ENCODE measurements around the gene DKKL1.

DKKL1 gene

DNA sequence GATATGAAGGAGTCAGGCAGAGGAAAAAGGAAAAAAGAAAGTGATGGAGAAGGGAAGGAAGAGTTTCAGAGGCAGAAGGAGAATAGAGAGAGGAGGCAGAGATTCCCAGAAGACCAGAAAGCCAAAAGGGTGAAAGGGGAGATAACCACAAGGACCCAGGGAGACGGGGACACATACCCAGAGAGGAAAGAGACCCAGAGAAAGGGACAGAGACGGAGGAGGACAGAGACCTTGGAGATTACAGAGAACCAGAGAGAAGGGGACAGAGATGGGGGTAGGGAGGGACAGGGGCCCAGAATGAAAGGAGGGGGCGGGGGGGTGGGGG is 58.2 kb downstream of the DKKL1 start:
- TF ChIP-seq ZFX (IDR thresholded peaks at IDR 0.05): no peak
- TF ChIP-seq CTCF (conservative IDR thresholded peaks at IDR 0.05): no peak

DNA sequence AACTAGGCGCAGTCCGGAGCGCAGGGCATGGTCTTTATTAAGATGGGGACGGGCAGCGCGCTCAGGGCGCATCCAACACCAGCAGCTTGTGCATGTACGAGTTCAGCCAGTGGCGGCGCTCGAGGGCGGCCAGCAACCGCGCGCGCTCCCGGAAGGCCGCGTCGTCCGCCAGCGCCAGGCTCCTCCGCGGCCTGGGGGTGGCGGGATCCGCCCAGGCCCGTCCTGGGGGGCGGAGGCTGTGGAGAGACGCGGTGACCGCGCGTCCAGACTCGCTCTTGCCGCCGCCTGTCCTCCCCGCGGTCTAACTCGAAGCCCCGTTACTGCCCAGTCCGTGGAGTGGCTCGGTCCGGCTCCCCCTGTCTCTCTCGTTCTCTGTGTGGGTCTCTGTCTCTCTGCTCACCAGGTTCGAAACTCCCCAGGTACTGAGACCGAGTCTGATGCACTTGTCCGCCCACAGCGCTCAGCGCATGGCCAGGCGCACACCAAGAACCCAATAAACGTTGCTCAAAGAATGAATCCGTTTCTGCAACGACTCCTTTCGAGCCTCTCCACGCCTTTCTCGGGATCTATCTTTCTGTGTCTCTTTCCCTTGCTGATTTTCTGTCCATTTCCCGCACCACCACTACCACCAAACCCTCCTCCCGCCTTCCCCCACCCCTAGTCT is 58.9 kb downstream of the DKKL1 start:
- no peak for TF ChIP-seq ZFX (IDR thresholded peaks at IDR 0.05)
- peak; percentile 77 for TF ChIP-seq CTCF (conservative IDR thresholded peaks at IDR 0.05)
- no peak overlapping the region for H3K27ac ChIP-seq

More for the DNA sequence above, 58.2 kb downstream of the DKKL1 start:
- no peak overlapping the region for H3K27ac ChIP-seq

DNA sequence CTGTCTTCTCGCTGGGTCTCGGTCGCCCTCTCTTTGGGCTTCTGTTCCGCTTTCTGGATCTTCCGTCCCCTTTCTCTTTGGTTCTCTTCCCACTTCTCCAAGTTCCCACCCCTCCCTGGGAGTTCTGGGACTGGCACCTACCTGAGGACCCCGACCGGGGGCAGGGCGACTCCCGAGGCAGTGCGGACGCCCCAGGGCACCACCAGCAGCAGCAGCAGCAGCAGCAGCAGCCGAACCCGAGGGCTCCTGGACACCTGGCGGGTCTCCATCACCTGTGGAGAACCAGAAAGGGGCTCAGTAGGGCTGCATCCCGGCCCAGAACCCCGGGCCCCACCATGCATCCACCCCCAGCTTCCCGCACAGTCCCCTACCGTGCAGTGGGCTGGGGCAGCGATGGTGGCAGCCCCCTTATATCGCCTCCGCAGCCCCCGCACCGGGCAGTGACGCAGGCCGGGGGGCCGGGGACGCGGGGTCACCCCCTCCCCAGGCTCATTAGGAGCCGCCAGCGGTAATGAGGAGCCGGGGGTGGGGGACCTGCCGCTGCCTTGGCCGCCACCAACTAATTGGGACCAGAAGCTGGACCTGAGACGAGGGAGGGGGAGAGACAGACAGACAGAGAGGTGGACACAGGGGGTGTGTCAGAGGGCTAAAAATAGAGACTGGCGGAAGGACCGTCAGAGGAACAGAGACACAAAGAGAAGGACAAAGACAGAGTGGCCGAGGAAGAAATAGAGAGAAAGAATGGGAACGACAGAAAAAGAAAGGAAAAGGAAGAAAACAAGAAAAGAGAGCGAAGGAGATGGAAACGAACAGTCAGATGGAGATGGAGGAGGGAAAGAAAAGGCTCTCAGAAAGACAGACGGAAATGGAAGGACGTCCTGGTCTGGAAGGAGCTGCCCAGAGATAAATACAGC is 59.7 kb downstream of the DKKL1 start, which contains the start of gene PTH2:
Gene PTH2, minus strand, starts transcription at position 371 of the 914 bp plus-strand sequence. Its CDS starts 102 bp downstream, at position 269.
- no peak within 1 kb of the TSS for H3K27ac ChIP-seq

DNA sequence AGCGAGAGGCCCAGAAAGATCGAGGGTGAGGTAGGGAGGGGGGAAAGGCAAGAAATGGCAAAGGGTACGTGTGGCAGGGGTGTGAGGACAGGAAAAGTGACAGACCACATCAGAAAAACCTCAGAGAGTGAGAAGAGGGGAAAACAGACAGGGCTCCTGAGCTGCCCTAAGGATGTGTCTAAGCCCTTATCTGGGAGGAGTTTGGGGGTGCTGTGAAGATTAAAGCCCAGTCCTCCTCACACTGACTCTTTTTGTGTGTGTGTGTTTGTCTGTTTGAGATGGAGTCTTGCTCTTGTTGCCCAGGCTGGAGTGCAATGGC is 60.3 kb downstream of the DKKL1 start:
- no peak overlapping the region for H3K27ac ChIP-seq
- TF ChIP-seq CTCF (conservative IDR thresholded peaks at IDR 0.05): no peak
- TF ChIP-seq ZFX (IDR thresholded peaks at IDR 0.05): no peak

More for the DNA sequence above, 59.7 kb downstream of the DKKL1 start, which contains the start of gene PTH2:
- TF ChIP-seq ZFX (IDR thresholded peaks at IDR 0.05) (no peak), CTCF (conservative IDR thresholded peaks at IDR 0.05) (no peak)
